KMS-11 (cell line): Measurements from ENCODE around the gene LASP1NB.

Experiments used
- H2AFZ ChIP-seq: fragments of 200-600 bp; sonication (generic); 2 replicates; pipeline ENCODE4 v1.6.1; 2016; ENCODE audit warnings: antibody characterized with exemption, mixed run types, low read depth
- H3K27ac ChIP-seq: fragments of 200-600 bp; sonication (generic); 2 replicates; pipeline ENCODE4 v1.6.1; 2016; ENCODE audit warnings: mild to moderate bottlenecking, mixed run types
- H3K27me3 ChIP-seq: fragments of 200-600 bp; sonication (generic); 2 replicates; pipeline ENCODE4 v1.6.1; 2017; ENCODE audit warnings: mild to moderate bottlenecking, low read depth, mixed run types, moderate library complexity; ENCODE audit not compliant: insufficient read depth
- H3K36me3 ChIP-seq: fragments of 200-600 bp; sonication (generic); 2 replicates; pipeline ENCODE4 v1.6.1; 2017; ENCODE audit warnings: mild to moderate bottlenecking, mixed run types; ENCODE audit not compliant: insufficient read depth
- H3K4me1 ChIP-seq: fragments of 200-600 bp; sonication (generic); 2 replicates; pipeline ENCODE4 v1.6.1; 2016; ENCODE audit warnings: mild to moderate bottlenecking, low read depth, mixed run types; ENCODE audit not compliant: poor library complexity, severe bottlenecking
- H3K4me2 ChIP-seq: fragments of 200-600 bp; sonication (generic); 2 replicates; pipeline ENCODE4 v1.7.0; 2016; ENCODE audit warnings: mild to moderate bottlenecking, mixed run types
- H3K4me3 ChIP-seq: fragments of 200-600 bp; sonication (generic); IDR thresholded peaks from 2 replicates; pipeline ENCODE4 v1.6.1; 2017; ENCODE audit warnings: low read depth, low read length, mixed read lengths; ENCODE audit not compliant: insufficient read depth
- H3K79me2 ChIP-seq: fragments of 200-600 bp; sonication (generic); 2 replicates; pipeline ENCODE4 v1.6.1; 2016; ENCODE audit warnings: low read depth, mixed run types; ENCODE audit not compliant: insufficient read depth
- H3K9ac ChIP-seq: fragments of 200-600 bp; sonication (generic); 2 replicates; pipeline ENCODE4 v1.6.1; 2016; ENCODE audit warnings: mild to moderate bottlenecking, mixed run types
- H4K20me1 ChIP-seq: fragments of 200-600 bp; sonication (generic); 2 replicates; pipeline ENCODE4 v1.6.1; 2016; ENCODE audit warnings: mild to moderate bottlenecking, mixed run types; ENCODE audit not compliant: insufficient read depth
- TF ChIP-seq, protein P1 (sequence below): fragments of 200-600 bp; sonication (generic); conservative IDR thresholded peaks from 2 replicates; pipeline ENCODE4 v1.6.1; 2017; ENCODE audit warnings: low read depth, mild to moderate bottlenecking, antibody characterized with exemption, low read length, moderate library complexity, mixed read lengths

Gene LASP1NB

DNA sequence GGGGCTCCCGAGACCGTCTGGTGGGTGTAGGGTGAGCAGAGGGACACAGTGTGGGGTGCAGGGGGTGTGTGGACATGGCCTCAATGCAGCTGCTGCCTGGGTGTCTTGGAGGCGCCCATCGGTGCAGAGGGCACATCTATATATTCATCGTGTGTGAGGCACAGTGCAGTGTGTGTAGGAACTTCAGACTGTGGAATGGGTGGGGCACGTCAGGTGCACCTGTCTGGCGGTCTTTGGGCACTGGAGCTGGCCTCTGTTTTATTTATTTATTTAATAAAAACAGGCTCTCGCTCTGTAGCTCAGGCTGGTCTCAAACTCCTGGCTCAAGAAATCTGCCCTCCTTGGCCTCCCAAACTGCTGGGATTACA is 38.8 kb upstream of the LASP1NB start:
- TF ChIP-seq, protein P1, sequence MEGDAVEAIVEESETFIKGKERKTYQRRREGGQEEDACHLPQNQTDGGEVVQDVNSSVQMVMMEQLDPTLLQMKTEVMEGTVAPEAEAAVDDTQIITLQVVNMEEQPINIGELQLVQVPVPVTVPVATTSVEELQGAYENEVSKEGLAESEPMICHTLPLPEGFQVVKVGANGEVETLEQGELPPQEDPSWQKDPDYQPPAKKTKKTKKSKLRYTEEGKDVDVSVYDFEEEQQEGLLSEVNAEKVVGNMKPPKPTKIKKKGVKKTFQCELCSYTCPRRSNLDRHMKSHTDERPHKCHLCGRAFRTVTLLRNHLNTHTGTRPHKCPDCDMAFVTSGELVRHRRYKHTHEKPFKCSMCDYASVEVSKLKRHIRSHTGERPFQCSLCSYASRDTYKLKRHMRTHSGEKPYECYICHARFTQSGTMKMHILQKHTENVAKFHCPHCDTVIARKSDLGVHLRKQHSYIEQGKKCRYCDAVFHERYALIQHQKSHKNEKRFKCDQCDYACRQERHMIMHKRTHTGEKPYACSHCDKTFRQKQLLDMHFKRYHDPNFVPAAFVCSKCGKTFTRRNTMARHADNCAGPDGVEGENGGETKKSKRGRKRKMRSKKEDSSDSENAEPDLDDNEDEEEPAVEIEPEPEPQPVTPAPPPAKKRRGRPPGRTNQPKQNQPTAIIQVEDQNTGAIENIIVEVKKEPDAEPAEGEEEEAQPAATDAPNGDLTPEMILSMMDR: no peak
- Histone ChIP-seq H4K20me1 (no peaks in the 10 kb centered on the region), H3K36me3 (no peaks in the 10 kb centered on the region), H3K4me2 (no peak overlapping the region), H2AFZ (no peak overlapping the region), H3K4me3 (no peak overlapping the region), H3K4me1 (peaks cover 4% of the 10 kb centered on the region), H3K27ac (no peak overlapping the region), H3K27me3 (no peaks in the 10 kb centered on the region), H3K79me2 (peaks cover under 1% of the 10 kb centered on the region), H3K9ac (no peak overlapping the region)

DNA sequence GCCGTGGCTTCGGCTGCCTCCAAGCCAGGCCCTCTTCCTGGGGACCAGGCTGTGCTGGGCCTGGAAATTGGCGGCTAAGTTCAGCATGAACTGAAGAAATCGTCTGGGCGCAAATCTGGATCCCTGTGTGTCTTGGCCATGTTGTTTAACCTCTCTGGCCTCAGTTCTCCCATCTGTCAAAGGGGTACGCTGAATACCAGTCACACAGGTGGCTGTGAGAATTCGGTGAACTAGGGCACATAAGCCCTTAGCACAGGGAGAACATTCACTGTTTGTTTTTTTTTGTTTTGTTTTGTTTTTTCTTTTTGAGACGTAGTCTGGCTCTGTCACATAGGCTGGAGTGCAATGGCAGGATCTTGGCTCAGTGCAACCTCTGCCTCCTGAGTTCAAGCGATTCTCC is 36.6 kb upstream of the LASP1NB start:
- H3K4me3 ChIP-seq: no peak overlapping the region
- H3K27me3 ChIP-seq: no peaks in the 10 kb centered on the region
- H3K27ac ChIP-seq: no peak overlapping the region
- TF ChIP-seq, protein P1: no peak
- no peak overlapping the region for H3K9ac ChIP-seq
- H4K20me1 ChIP-seq: no peaks in the 10 kb centered on the region
- H3K4me1 ChIP-seq: no peaks in the 10 kb centered on the region
- no peaks in the 10 kb centered on the region; the same call in 1 of the 2 replicates for H3K79me2 ChIP-seq
- H3K4me2 ChIP-seq: no peak overlapping the region
- H2AFZ ChIP-seq: no peak overlapping the region
- H3K36me3 ChIP-seq: no peaks in the 10 kb centered on the region

DNA sequence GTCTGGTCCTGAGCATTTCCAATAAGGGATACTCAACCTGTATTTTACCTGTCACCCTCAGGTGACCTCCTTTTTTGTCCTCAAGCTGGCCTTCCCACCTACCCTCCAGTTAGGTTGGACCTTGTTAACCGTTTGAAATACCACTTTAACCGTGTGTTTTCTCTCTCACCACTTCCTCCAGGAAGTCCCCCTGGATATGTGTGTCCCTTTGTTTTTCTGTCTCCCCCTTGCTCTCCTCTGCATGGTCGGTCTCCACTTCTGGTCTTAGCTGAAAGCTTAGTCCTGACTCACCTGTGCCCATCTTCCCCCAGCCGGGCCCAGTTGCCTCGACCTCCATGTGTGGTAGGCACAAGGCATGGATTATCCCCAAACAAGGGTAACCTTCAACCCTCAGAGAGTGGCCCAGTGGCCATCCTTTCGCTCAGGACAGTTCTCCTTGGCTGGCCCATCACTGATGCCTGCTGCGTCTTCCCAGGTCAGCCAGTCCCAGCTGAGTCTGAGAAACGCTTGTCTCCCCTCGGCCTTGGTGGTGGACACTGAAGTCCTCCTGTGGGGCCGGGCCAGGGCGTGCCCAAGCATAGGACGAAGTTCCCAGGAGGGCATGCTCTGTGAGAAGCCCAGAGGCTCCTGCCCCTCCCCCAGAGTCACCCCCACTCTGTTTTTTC is 35.5 kb upstream of the LASP1NB start:
- no peak overlapping the region for H3K4me3 ChIP-seq
- no peaks in the 10 kb centered on the region; the same call in 1 of the 2 replicates for H3K79me2 ChIP-seq
- H3K36me3 ChIP-seq: no peaks in the 10 kb centered on the region
- H3K27ac ChIP-seq: no peak overlapping the region
- H4K20me1 ChIP-seq: no peaks in the 10 kb centered on the region
- H3K27me3 ChIP-seq: no peaks in the 10 kb centered on the region
- H3K4me2 ChIP-seq: no peak overlapping the region
- H3K9ac ChIP-seq: no peak overlapping the region
- no peak overlapping the region for H2AFZ ChIP-seq
- no peaks in the 10 kb centered on the region for H3K4me1 ChIP-seq
- TF ChIP-seq, protein P1: no peak

DNA sequence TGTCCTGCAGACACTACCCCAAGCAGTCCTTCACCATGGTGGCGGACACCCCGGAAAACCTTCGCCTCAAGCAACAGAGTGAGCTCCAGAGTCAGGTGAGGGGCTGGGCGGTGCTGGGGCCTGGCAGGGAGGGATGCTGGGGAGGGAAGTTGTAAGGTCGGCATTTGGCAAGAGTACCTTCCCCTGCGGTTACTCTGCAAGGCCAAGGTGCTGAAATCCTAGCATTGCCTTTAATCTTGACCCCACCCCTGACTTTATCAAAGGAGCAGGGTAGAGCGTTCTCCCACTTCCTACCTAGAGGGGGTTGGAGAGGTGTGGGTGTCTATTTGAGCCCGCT is 35.0 kb upstream of the LASP1NB start:
- TF ChIP-seq, protein P1: no peak
- Histone ChIP-seq H3K4me1 (no peaks in the 10 kb centered on the region), H3K4me3 (no peak overlapping the region), H3K36me3 (no peaks in the 10 kb centered on the region), H3K4me2 (no peak overlapping the region), H3K79me2 (no peaks in the 10 kb centered on the region; the same call in 1 of the 2 replicates), H4K20me1 (no peaks in the 10 kb centered on the region), H2AFZ (no peak overlapping the region), H3K27me3 (no peaks in the 10 kb centered on the region), H3K9ac (no peak overlapping the region), H3K27ac (no peak overlapping the region)
